GM23248 (cell line): Measurements from ENCODE around the gene TDRD7. TPM values are rescaled to one million over a fixed set of nuclear protein-coding genes. Genes with fewer than 3 reads are reported as not detected.

Source experiments
- DNase-seq: peaks from one replicate; pipeline ENCODE4 v3.0.0-alpha.2; 2015
- H2AFZ ChIP-seq: fragments of 200-600 bp; sonication (generic); 2 replicates; pipeline ENCODE4 v1.6.1; 2016; ENCODE audit warnings: antibody characterized with exemption
- H3F3A ChIP-seq: fragments of 200-600 bp; sonication (generic); 2 replicates; pipeline ENCODE4 v1.6.1; 2016; ENCODE audit warnings: mild to moderate bottlenecking, antibody characterized with exemption, mixed run types; ENCODE audit not compliant: insufficient read depth
- H3K27ac ChIP-seq: fragments of 200-600 bp; sonication (generic); 2 replicates; pipeline ENCODE4 v1.5.1; 2016; ENCODE audit warnings: mild to moderate bottlenecking
- H3K27me3 ChIP-seq: fragments of 200-600 bp; sonication (generic); replicated peaks from 2 replicates; pipeline ENCODE4 v1.6.1; 2016; ENCODE audit warnings: mild to moderate bottlenecking; ENCODE audit not compliant: insufficient read depth
- H3K36me3 ChIP-seq: fragments of 200-600 bp; sonication (generic); 2 replicates; pipeline ENCODE4 v1.6.1; 2016; ENCODE audit warnings: low read depth, mild to moderate bottlenecking
- H3K4me1 ChIP-seq: fragments of 200-600 bp; sonication (generic); 2 replicates; pipeline ENCODE4 v1.6.1; 2016; ENCODE audit warnings: mild to moderate bottlenecking; ENCODE audit not compliant: insufficient read depth
- H3K4me2 ChIP-seq: fragments of 200-600 bp; sonication (generic); one replicate; pipeline ENCODE4 v1.6.1; 2016; ENCODE audit warnings: mild to moderate bottlenecking; ENCODE audit not compliant: unreplicated experiment
- H3K4me3 ChIP-seq: fragments of 200-600 bp; sonication (generic); 2 replicates; pipeline ENCODE4 v1.5.1; 2016; ENCODE audit warnings: mild to moderate bottlenecking
- H3K79me2 ChIP-seq: fragments of 200-600 bp; sonication (generic); 2 replicates; pipeline ENCODE4 v1.6.1; 2016; ENCODE audit warnings: mild to moderate bottlenecking; ENCODE audit not compliant: insufficient read depth
- H3K9ac ChIP-seq: fragments of 200-600 bp; sonication (generic); 2 replicates; pipeline ENCODE4 v1.6.1; 2016; ENCODE audit warnings: mild to moderate bottlenecking
- H3K9me2 ChIP-seq: fragments of 200-600 bp; sonication (generic); 2 replicates; pipeline ENCODE4 v1.6.1; 2016; ENCODE audit warnings: mixed run types, mild to moderate bottlenecking, moderate library complexity; ENCODE audit not compliant: insufficient read depth
- H3K9me3 ChIP-seq: fragments of 200-600 bp; sonication (generic); one replicate; pipeline ENCODE4 v1.6.1; 2017; ENCODE audit warnings: low read depth
- H4K20me1 ChIP-seq: fragments of 200-600 bp; sonication (generic); 2 replicates; pipeline ENCODE4 v1.6.0; 2016; ENCODE audit not compliant: insufficient read depth
- EZH2 ChIP-seq: fragments of 200-600 bp; sonication (generic); IDR thresholded peaks from 2 replicates; pipeline ENCODE4 v1.6.1; 2018; ENCODE audit warnings: antibody characterized with exemption, mild to moderate bottlenecking; ENCODE audit not compliant: insufficient read depth, poor library complexity, severe bottlenecking
- EZH2phosphoT487 ChIP-seq: fragments of 200-600 bp; sonication (generic); IDR thresholded peaks from 2 replicates; pipeline ENCODE4 v1.6.1; 2018; ENCODE audit warnings: antibody characterized with exemption, moderate library complexity, mild to moderate bottlenecking, low read depth; ENCODE audit not compliant: insufficient read depth
- WGBS, 2 experiments: methylation state at CpG; one replicate each; pipeline ENCODE4 v1.1.6; 2015 to 2017; ENCODE audit warnings: low lambda C conversion rate in 2 of 2, low coverage in 1 of 2; ENCODE audit errors: missing lambda C conversion rate in 2 of 2; 5-methylcytosine and 5-hydroxymethylcytosine counted together
- in situ Hi-C: fragments of 300-500 bp; cut with MboI; formaldehyde crosslinking; loops from 2 replicates; pipeline ENCODE4 v1.15.0; 2020
- polyA plus RNA-seq: library from polyadenylated mRNA; unstranded; fragments of >200 nt; fragmentation: Nextera tagmentation; extraction: Ambion mirVana; gene quantifications from 2 replicates; pipeline ENCODE4 v1.2.1, GENCODE V29; 2016
- total RNA-seq: library from RNA; depleted of rRNA; stranded (reverse); fragments of >200 nt; shearing (Covaris generic); gene quantifications from 2 replicates; pipeline ENCODE4 v1.2.3, GENCODE V29; 2014

The TDRD7 gene
- total and polyA plus RNA-seq, 2 experiments from 2014 or later, result 4.9 to 6.6 TPM

DNA sequence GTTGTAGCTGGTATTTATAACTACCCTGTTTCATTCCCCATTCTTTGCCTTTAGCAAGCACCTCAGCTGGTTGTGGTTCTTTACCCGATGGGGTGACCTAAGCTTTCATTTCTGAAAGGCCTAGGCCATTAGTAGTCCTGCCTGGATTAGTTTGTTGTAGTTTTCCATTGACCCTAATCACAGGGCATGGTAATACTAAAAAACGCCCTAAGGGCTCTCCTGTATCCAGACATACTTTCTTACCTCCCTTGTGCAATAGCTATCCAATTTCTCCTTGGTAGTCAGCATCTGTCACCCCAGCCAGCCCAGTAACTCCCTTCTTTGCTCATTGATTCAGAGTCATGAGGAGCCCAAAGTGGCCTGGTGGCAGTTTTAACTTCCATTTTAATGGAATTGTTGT lies 113.6 kb downstream of the TDRD7 start:
- in situ Hi-C loops, result no loop called here
- H3F3A ChIP-seq, result no peaks in the 10 kb centered on the region
- no peaks in the 10 kb centered on the region for H4K20me1 ChIP-seq
- DNase-seq, result peak; percentile 55
- H3K27me3 ChIP-seq, result peaks cover 9% of the 10 kb centered on the region
- TF ChIP-seq EZH2phosphoT487 (no peak), EZH2 (no peak)
- no peaks in the 10 kb centered on the region for H3K4me1 ChIP-seq
- H3K9ac ChIP-seq, result no peak overlapping the region
- no peak overlapping the region for H3K4me2 ChIP-seq
- no peak overlapping the region for H2AFZ ChIP-seq
- no peaks in the 10 kb centered on the region for H3K36me3 ChIP-seq
- H3K27ac ChIP-seq, result no peak overlapping the region; the same call in 1 of the 2 replicates
- 30 to 36% methylated on average over 2 of the region's 2 CpGs for WGBS, 2 experiments
- H3K4me3 ChIP-seq, result no peak overlapping the region
- no peaks in the 10 kb centered on the region for H3K9me3 ChIP-seq
- H3K79me2 ChIP-seq, result no peaks in the 10 kb centered on the region
- H3K9me2 ChIP-seq, result no peaks in the 10 kb centered on the region

DNA sequence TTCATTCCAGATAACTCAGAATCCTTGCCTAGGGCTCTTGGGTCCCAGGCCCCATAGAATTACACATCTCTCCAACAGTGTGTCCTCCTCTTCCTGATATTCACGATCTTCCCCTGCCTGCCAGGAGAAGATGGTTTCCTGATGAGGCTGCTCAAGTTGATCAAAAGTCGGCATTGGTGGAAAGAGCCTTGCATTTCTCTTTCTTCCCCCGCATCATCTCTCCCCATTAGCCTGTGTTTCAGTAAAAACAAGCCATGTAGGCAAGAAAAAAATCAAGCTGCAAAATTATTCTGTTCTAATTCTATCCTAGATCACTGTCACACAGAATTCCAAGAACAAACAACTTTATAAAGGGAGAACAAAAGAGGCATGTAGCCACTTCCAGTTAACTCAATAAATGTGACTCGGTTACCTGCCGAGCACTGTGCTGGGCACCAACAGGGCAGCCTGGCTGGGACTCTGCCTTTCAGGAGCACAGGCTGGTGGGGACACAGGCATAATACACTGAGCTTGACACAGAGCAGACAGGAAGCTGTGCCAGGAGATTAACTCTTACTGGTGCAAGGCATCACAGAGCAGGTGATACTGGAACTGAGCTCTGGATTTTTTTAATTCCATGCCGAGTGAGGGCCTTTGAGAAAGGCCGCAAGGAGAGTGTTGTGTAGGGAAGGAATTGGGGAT lies 115.1 kb downstream of the TDRD7 start:
- peaks cover 6% of the 10 kb centered on the region for H3K27me3 ChIP-seq
- no peak for TF ChIP-seq EZH2
- no peak for TF ChIP-seq EZH2phosphoT487
- in situ Hi-C loops, result no loop called here
- 64 to 67% methylated on average over 7 of the region's 7 CpGs for WGBS, 2 experiments
- no peak overlapping the region for H3K4me2 ChIP-seq
- H3K36me3 ChIP-seq, result no peaks in the 10 kb centered on the region
- H3K9me2 ChIP-seq, result no peaks in the 10 kb centered on the region
- no peak for DNase-seq
- H3K4me3 ChIP-seq, result no peak overlapping the region
- H2AFZ ChIP-seq, result no peak overlapping the region
- no peaks in the 10 kb centered on the region for H3F3A ChIP-seq
- no peaks in the 10 kb centered on the region for H4K20me1 ChIP-seq
- no peaks in the 10 kb centered on the region for H3K79me2 ChIP-seq
- H3K27ac ChIP-seq, result no peak overlapping the region
- H3K4me1 ChIP-seq, result no peaks in the 10 kb centered on the region
- no peaks in the 10 kb centered on the region for H3K9me3 ChIP-seq
- no peak overlapping the region for H3K9ac ChIP-seq

DNA sequence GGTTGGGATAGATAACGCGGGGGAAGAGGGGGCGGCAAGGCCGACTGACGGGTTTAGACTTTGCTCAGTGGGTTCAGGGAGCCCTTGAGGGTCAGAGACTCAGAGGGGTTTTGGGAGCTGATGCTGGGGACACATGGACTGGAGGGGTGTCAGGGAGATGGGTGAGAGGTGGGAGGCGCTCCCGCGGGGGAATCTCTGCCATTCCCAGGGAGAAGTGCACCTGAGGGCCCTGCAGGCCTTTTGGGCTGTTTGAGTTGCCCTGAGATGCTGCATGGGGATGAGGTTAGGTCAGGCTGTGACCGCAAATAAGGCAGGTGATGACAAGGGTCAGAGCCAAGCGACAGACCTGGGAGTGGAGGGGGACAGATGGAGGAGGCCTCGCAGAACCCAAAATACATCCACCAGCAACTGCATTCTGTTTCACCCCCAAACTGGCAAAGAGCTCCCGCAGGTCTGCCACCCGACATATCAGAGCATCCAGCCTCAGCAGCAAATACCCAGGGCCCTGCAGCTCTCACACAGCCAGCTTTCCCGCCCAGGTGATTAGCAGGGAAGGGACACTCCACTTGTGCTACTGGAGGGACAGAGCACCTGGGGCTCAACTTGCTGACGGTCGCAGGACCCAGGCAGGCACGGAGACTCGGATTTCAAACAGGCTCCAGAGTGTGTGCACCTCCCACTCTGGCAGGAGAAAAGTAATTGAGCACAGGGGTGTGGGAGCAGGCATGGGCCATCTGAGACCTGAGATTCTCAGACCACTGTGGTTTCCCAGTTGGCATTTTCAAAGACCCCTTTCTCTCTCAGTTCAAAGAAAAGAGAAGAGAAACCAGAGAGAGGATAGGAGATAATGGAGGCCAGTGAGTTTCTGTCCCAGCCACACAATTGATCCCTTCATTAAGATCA lies 116.0 kb downstream of the TDRD7 start:
- Histone ChIP-seq H3K36me3 (no peaks in the 10 kb centered on the region), H3F3A (no peaks in the 10 kb centered on the region), H3K9ac (no peak overlapping the region), H4K20me1 (no peaks in the 10 kb centered on the region), H3K27me3 (peaks cover 2% of the 10 kb centered on the region), H3K9me3 (no peaks in the 10 kb centered on the region), H3K4me3 (no peak overlapping the region), H3K4me1 (no peaks in the 10 kb centered on the region), H3K9me2 (no peaks in the 10 kb centered on the region), H3K27ac (no peak overlapping the region), H3K79me2 (no peaks in the 10 kb centered on the region), H3K4me2 (no peak overlapping the region), H2AFZ (no peak overlapping the region)
- in situ Hi-C loops, result no loop called here
- no peak for DNase-seq
- no peak for TF ChIP-seq EZH2phosphoT487
- TF ChIP-seq EZH2, result no peak
- WGBS, 2 experiments, result 65 to 66% methylated on average over 18 of the region's 18 CpGs

DNA sequence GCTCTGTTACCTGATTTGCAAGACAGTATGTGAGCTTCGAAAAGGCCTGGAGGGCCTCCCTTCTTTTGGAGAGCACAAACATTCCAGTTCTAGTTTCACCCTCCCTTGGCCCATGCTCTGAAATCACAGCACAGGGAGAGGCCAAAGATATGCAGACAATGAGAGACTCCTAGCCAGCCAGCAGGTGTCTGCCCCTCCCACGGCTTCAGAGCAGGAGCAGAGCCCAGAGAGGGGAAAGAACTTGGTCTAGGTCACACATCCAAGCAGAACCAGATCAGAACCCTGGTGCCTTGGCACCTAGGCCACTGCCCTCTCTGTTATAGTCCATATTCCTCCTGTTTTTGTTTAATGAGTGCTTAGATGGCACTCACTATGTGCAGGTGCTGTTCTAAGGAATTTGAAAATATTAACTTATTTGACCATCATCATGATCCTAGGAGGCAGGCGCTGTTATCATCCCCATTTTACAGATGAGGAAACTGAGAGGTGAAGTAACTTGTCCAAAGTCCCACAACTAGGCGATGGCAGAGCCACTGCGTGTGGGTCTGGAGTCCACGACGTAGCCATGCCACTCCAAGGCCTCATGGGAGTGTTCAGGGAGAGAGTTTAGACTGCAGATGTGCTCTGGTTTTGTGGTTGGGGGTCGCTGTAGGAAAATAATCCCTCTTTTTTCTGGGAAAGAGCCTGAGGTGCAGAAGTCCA lies 116.8 kb downstream of the TDRD7 start:
- H3K9me2 ChIP-seq, result no peaks in the 10 kb centered on the region
- 43 to 54% methylated on average over 8 of the region's 8 CpGs for WGBS, 2 experiments
- H3K9ac ChIP-seq, result no peak overlapping the region
- H4K20me1 ChIP-seq, result no peaks in the 10 kb centered on the region
- DNase-seq, result no peak
- no peaks in the 10 kb centered on the region for H3K4me1 ChIP-seq
- H3K79me2 ChIP-seq, result no peaks in the 10 kb centered on the region
- H3K9me3 ChIP-seq, result no peaks in the 10 kb centered on the region
- H3F3A ChIP-seq, result no peaks in the 10 kb centered on the region
- no peak overlapping the region for H3K4me3 ChIP-seq
- H3K27ac ChIP-seq, result no peak overlapping the region
- H3K36me3 ChIP-seq, result no peaks in the 10 kb centered on the region
- TF ChIP-seq EZH2phosphoT487, result no peak
- TF ChIP-seq EZH2, result no peak
- no peaks in the 10 kb centered on the region for H3K27me3 ChIP-seq
- in situ Hi-C loops, result no loop called here
- H3K4me2 ChIP-seq, result no peak overlapping the region
- no peak overlapping the region for H2AFZ ChIP-seq
